Panc1 (cell line): ENCODE results near the gene SPATS2L. TPM values are rescaled to one million over a fixed set of nuclear protein-coding genes. Genes with fewer than 3 reads are reported as not detected.

Experiments used
- ATAC-seq: fragments of 200-7000 bp; cut with Tn5 transposase; 2 replicates; pipeline ENCODE4 v1.9.1; 2020; ENCODE audit warnings: mild to moderate bottlenecking, moderate library complexity
- BruUV-seq: library from RNA; stranded (reverse); fragments of 400-500 nt; replicated peaks from 2 replicates; lab custom pipeline; 2021; lab: Mats Ljungman, UMichigan
- CTCF ChIA-PET: fragments of 300-600 bp; sonication (Branson Sonifier 250); formaldehyde crosslinking; loops from one replicate; lab custom pipeline; 2022; ENCODE audit warnings: antibody characterized with exemption; lab: Charles Lee
- POLR2A ChIA-PET: fragments of 300-600 bp; sonication (Branson Sonifier 250); formaldehyde crosslinking; loops from one replicate; lab custom pipeline; 2022; ENCODE audit warnings: antibody characterized with exemption; lab: Charles Lee
- DNase-seq: peaks from one replicate; pipeline ENCODE4 v3.0.0-alpha.2; 2010; ENCODE audit warnings: low read depth, low spot score
- H3K27ac ChIP-seq: 2 replicates; pipeline ENCODE4 v1.5.1; 2011; ENCODE audit warnings: mild to moderate bottlenecking, low read length, inconsistent platforms
- H3K27me3 ChIP-seq: fragments of 200-500 bp; sonication (Bioruptor generic); 2 replicates; pipeline ENCODE4 v1.6.0; 2014; ENCODE audit warnings: low read length, inconsistent platforms; ENCODE audit not compliant: control insufficient read depth, insufficient read depth
- H3K36me3 ChIP-seq: fragments of 200-500 bp; sonication (Bioruptor generic); 2 replicates; pipeline ENCODE4 v1.5.1; 2014; ENCODE audit warnings: inconsistent platforms, mild to moderate bottlenecking, low read length, moderate library complexity; ENCODE audit not compliant: control insufficient read depth, insufficient read depth
- H3K4me1 ChIP-seq: 2 replicates; pipeline ENCODE4 v1.5.1; 2011; ENCODE audit warnings: inconsistent platforms, mild to moderate bottlenecking, low read length, moderate library complexity; ENCODE audit not compliant: control insufficient read depth, insufficient read depth
- H3K4me3 ChIP-seq, 2 experiments: 2 replicates each; pipeline ENCODE4 v1.5.1; 2011 to 2012; ENCODE audit warnings: low read depth in 2 of 2, low read length in 2 of 2, mild to moderate bottlenecking in 2 of 2, inconsistent platforms in 1 of 2, moderate library complexity in 1 of 2
- H3K9me3 ChIP-seq: fragments of 200-500 bp; sonication (Bioruptor generic); 2 replicates; pipeline ENCODE4 v1.5.1; 2014; ENCODE audit warnings: low read depth, mild to moderate bottlenecking, inconsistent platforms, low read length, moderate library complexity; ENCODE audit not compliant: control insufficient read depth, insufficient read depth
- CTCF ChIP-seq: fragments of 450-650 bp; IDR thresholded peaks from 2 replicates; pipeline ENCODE4 v1.5.1; 2017; ENCODE audit warnings: mild to moderate bottlenecking
- POLR2AphosphoS5 ChIP-seq: IDR thresholded peaks from 2 replicates; pipeline ENCODE4 v1.6.1; 2012; ENCODE audit warnings: mild to moderate bottlenecking, low read depth, low read length, moderate library complexity
- REST ChIP-seq, 2 experiments: IDR thresholded peaks; 2 replicates each; pipeline ENCODE4 v1.6.1; 2011 to 2012; ENCODE audit warnings: low read depth in 2 of 2, control low read depth in 1 of 2, low read length in 1 of 2, mild to moderate bottlenecking in 1 of 2, moderate library complexity in 1 of 2; ENCODE audit not compliant: insufficient read depth in 1 of 2
- SIN3A ChIP-seq: IDR thresholded peaks from 2 replicates; pipeline ENCODE4 v1.6.1; 2012; ENCODE audit warnings: low read depth, mild to moderate bottlenecking, low read length, moderate library complexity, borderline replicate concordance; ENCODE audit not compliant: insufficient read depth
- TCF7L2 ChIP-seq: IDR thresholded peaks from 2 replicates; pipeline ENCODE4 v1.6.1; 2011; ENCODE audit warnings: mild to moderate bottlenecking, low read depth, low read length, inconsistent platforms
- in situ Hi-C: cut with HindIII; loops from 2 replicates; pipeline ENCODE4 v1.10.0; 2016; ENCODE audit warnings: low sequenced_read_pairs, low pct_unique_long_range_greater_than_20kb
- intact Hi-C: fragments of 100-400 bp; cut with micrococcal nuclease; formaldehyde crosslinking; loops from one replicate; pipeline ENCODE4 v1.10.0; 2022; ENCODE audit not compliant: unreplicated experiment
- total RNA-seq: library from RNA; stranded (reverse); gene quantifications from one replicate; pipeline ENCODE4 v1.2.1, GENCODE V29; 2021; ENCODE audit not compliant: unreplicated experiment

The SPATS2L gene
- total RNA-seq, 1 experiment from 2014 or later = 282 TPM

GRCh38 chr2:200488169-200488568 lies 181.7 kb downstream of the SPATS2L start:
- H3K27me3 ChIP-seq = no peaks in the 10 kb centered on the region
- ATAC-seq (no peak), DNase-seq (no peak)
- POLR2A ChIA-PET = no interaction called here
- intact Hi-C loops = loop anchor here (5.0 to 10.0 kb wide), 2 partner anchors 173 to 214 kb away; no protein-coding TSS in a partner anchor
- no peaks in the 10 kb centered on the region for H3K9me3 ChIP-seq
- BruUV-seq = no TSS peak
- H3K4me3 ChIP-seq = no peak overlapping the region
- TF ChIP-seq SIN3A (no peak), TCF7L2 (no peak), CTCF (no peak), POLR2AphosphoS5 (no peak), REST (IDR thresholded peaks at IDR 0.05; ENCODE audit: insufficient read depth in 1 of 2, low read depth in 2 of 2, low read length in 1 of 2) (no peak)
- in situ Hi-C loops = no loop called here
- CTCF ChIA-PET = no interaction called here
- no peak overlapping the region for H3K27ac ChIP-seq
- peaks cover 3% of the 10 kb centered on the region; the same call in 1 of the 2 replicates for H3K36me3 ChIP-seq
- peaks cover 5% of the 10 kb centered on the region for H3K4me1 ChIP-seq

- DNase-seq = no peak
- Histone ChIP-seq H3K27ac (no peak overlapping the region), H3K4me1 (no peaks in the 10 kb centered on the region; the same call in 1 of the 2 replicates), H3K9me3 (no peaks in the 10 kb centered on the region), H3K27me3 (no peaks in the 10 kb centered on the region), H3K36me3 (peaks cover 3% of the 10 kb centered on the region; the same call in 1 of the 2 replicates), H3K4me3 (no peak overlapping the region)
- no TSS peak for BruUV-seq
- ChIA-PET POLR2A (no interaction called here), CTCF (no interaction called here)
- no peak for ATAC-seq
- in situ Hi-C loops = no loop called here
- intact Hi-C loops = no loop called here
- TF ChIP-seq REST (IDR thresholded peaks at IDR 0.05; ENCODE audit: insufficient read depth in 1 of 2, low read depth in 2 of 2, low read length in 1 of 2) (no peak), SIN3A (no peak), TCF7L2 (no peak), CTCF (no peak), POLR2AphosphoS5 (no peak)
Measured at GRCh38 chr2:200490001-200490400, 183.5 kb downstream of the SPATS2L start.
